Activated T-helper 17 cell treated with anti-CD3 and anti-CD28 coated beads, Interleukin-2, amount 50 U/mL, for 72 hours (primary cell): Measurements from ENCODE around the gene TMEM255A. TPM values are rescaled to one million over a fixed set of nuclear protein-coding genes. Genes with fewer than 3 reads are reported as not detected.

Experiments
- ATAC-seq: fragments of 150-1000 bp; cut with Tn5 transposase; replicated peaks from 2 replicates; pipeline ENCODE4 v1.10.0; 2021; ENCODE audit warnings: mild to moderate bottlenecking, moderate library complexity
- H3K27ac Mint-ChIP-seq: one replicate; pipeline ENCODE4 v1.8.0; 2022; ENCODE audit warnings: mixed read lengths
- H3K27me3 Mint-ChIP-seq: one replicate; pipeline ENCODE4 v1.8.0; 2022; ENCODE audit warnings: mixed read lengths
- H3K36me3 Mint-ChIP-seq: one replicate; pipeline ENCODE4 v1.8.0; 2022; ENCODE audit warnings: low read depth, mild to moderate bottlenecking, mixed read lengths
- H3K4me1 Mint-ChIP-seq: one replicate; pipeline ENCODE4 v1.8.0; 2022; ENCODE audit warnings: mixed read lengths
- H3K4me3 Mint-ChIP-seq: one replicate; pipeline ENCODE4 v1.8.0; 2022; ENCODE audit warnings: mild to moderate bottlenecking, mixed read lengths
- H3K9me3 Mint-ChIP-seq: one replicate; pipeline ENCODE4 v1.8.0; 2022; ENCODE audit warnings: mixed read lengths
- total RNA-seq, 2 donors: library from RNA; stranded (reverse); gene quantifications; one replicate each; pipeline ENCODE4 v1.2.3, GENCODE V29; 2022

The TMEM255A gene
- total RNA-seq, 2 donors from 2014 or later, result 0.08 TPM; not detected in 1

DNA sequence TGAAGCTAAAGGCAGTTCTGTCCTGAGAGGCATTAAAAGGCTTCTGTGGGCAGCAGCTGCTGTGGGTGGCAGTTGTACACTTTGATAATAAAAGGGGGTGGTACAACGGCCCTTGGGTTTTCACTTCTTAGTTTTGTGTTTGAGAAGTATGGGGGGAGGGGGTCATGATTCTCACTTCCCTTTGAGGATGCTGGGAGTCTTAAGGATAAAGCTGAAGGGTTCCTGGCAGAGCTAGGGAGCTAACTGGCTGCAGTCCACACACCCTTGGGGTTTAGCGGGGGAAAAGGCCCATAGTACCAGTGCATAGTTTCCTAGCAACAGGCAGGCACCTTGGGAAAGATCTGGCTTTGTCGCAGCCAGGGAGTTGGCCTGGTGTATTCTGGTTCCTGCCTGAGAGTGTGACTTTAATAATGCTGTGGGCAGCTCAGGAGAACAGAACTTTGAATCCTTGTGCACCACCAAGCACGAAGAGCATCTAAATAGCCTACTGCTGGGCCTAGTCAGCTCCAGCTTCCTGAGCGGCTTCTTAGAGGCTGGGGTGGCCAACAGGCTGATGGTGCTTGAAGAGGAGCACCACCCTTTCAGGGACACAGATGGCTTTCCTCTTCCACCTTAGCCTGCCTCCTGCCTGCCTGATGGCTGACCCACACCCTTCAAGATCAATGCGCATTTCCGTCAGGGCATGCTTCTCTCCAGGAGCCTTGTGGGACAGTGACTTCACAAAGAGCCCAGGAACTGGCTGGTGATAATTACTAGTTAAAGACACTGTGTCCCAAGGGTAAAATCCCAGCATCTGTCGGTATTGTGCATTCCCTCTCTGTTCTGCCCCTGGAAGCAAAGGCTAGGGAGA, 48.2 kb downstream of the TMEM255A start:
- no peak for ATAC-seq
- H3K27ac Mint-ChIP-seq, result no peak overlapping the region
- peaks cover 4% of the 10 kb centered on the region for H3K36me3 Mint-ChIP-seq
- H3K4me1 Mint-ChIP-seq, result no peaks in the 10 kb centered on the region
- H3K9me3 Mint-ChIP-seq, result no peaks in the 10 kb centered on the region
- no peak overlapping the region for H3K4me3 Mint-ChIP-seq
- no peaks in the 10 kb centered on the region for H3K27me3 Mint-ChIP-seq

DNA sequence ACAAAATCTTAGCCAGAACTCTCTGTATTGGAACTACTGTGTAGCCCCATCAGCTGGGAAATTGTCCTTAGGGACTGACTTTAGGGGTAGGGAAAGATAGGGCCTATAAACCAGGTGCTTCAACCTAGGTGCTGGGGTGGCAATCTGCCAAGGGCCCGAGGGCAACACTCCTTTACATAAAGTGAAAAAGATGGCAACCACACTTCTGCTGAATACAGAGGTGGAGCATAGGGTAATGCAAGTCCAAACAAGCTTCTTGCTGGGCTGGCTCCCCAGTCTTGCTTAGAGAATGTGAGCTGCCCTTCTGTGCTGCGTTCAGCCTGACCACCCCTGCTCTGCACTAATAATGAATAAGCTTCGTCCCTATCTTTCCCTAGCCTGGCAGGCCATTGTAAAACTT, 50.9 kb downstream of the TMEM255A start:
- no peaks in the 10 kb centered on the region for H3K9me3 Mint-ChIP-seq
- no peak for ATAC-seq
- no peaks in the 10 kb centered on the region for H3K27me3 Mint-ChIP-seq
- H3K4me1 Mint-ChIP-seq, result no peaks in the 10 kb centered on the region
- H3K4me3 Mint-ChIP-seq, result no peak overlapping the region
- no peak overlapping the region for H3K27ac Mint-ChIP-seq
- H3K36me3 Mint-ChIP-seq, result peaks cover 28% of the 10 kb centered on the region

DNA sequence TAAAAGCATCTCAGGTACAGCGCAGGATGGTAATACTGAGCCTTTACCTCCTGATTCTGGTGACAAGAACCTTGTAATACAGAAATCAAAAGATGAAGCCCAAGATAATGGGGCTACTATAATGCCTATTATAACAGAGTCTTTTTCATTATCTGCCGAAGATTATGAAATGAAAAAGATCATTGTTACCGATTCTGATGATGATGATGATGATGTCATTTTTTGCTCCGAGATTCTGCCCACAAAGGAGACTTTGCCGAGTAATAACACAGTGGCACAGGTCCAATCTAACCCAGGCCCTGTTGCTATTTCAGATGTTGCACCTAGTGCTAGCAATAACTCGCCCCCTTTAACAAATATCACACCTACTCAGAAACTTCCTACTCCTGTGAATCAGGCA, 57.5 kb downstream of the TMEM255A start:
- no peak for ATAC-seq
- peaks cover 58% of the 10 kb centered on the region for H3K36me3 Mint-ChIP-seq
- no peak overlapping the region for H3K4me3 Mint-ChIP-seq
- H3K27ac Mint-ChIP-seq, result no peak overlapping the region
- no peaks in the 10 kb centered on the region for H3K9me3 Mint-ChIP-seq
- peaks cover 10% of the 10 kb centered on the region for H3K4me1 Mint-ChIP-seq
- H3K27me3 Mint-ChIP-seq, result no peaks in the 10 kb centered on the region

DNA sequence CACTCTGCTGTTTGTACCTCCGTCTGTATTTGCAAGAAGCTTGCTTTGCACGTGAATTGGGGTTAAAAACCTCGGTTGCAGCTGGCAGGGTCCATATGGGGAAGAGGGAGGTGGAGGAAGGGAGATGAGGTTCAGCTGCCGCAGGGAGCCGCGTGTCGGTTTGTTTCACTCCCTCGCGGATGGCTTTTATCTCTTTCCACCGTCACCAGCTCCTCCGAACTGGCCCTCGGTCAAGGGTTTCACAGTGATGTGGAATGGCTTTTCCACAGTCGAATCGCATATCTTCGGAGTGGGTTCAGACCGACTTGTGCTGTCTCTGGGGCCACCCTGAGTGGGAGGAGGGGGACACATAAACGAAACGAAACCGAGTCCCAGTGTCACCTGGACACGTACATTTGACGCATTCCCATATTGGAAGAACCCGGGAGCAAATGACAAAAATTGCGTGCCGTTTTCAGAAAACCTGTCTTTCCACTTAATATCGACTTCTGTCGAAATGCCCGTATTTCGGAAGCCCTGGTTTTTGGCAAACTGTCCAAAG, 59.7 kb downstream of the TMEM255A start:
- peaks cover 10% of the 10 kb centered on the region for H3K4me1 Mint-ChIP-seq
- ATAC-seq, result peak; percentile 13
- H3K36me3 Mint-ChIP-seq, result peaks cover 39% of the 10 kb centered on the region

DNA sequence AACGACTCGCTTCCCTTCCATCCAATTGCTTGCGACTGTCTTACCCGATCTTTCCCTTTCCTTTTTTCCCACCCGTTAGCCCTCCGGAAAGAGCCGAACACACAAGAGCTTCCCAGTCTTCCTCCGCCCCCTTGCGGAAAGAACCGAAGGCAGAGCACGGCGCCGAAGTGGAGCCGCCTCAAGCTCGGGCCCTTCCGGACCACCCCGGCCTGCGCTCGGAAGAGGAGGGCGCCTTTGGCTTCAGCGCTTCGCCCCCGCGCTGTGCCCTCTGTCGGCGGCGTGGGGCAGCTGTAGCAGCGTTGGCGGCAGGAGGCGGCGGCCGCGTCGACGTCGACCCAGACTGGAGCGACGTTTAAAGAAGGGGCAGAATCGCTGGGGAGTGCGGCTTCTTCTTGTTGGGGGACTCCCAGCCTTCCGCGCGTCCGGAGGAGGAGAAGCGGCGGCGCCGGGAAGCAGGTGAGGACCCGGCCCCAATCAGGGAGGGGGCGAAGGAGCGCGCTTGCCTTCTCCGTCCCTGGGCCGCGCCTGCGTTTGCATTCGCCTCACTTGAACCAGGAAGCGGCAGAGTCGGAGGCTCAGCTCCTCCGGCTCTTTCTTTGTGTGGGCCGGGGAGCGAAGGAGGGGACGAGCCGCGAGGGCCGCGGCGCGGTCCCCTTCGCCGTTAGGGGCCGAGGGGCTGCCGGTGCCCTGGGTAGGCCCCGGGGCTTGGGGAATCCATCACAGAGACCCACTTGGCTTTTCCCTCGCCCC, 60.6 kb downstream of the TMEM255A start, which contains the start of gene ZBTB33:
ZBTB33 (plus strand) TSS at position 291 of the 750 bp plus-strand sequence. CDS start 2,604 bp downstream, outside the sequence.
- Mint-ChIP-seq H3K36me3 (peaks cover 33% of the 10 kb centered on the region), H3K27me3 (no peaks in the 10 kb centered on the region), H3K4me1 (peaks cover 10% of the 10 kb centered on the region), H3K27ac (peak within 1 kb of the TSS; percentile 96), H3K4me3 (peak within 1 kb of the TSS; percentile 93), H3K9me3 (no peaks in the 10 kb centered on the region)
- ATAC-seq, result peak; percentile 97

More for the DNA sequence above, 59.7 kb downstream of the TMEM255A start:
- H3K4me3 Mint-ChIP-seq, result peak overlapping the region; percentile 93
- H3K27ac Mint-ChIP-seq, result peak overlapping the region; percentile 96
- no peaks in the 10 kb centered on the region for H3K27me3 Mint-ChIP-seq
- no peaks in the 10 kb centered on the region for H3K9me3 Mint-ChIP-seq

DNA sequence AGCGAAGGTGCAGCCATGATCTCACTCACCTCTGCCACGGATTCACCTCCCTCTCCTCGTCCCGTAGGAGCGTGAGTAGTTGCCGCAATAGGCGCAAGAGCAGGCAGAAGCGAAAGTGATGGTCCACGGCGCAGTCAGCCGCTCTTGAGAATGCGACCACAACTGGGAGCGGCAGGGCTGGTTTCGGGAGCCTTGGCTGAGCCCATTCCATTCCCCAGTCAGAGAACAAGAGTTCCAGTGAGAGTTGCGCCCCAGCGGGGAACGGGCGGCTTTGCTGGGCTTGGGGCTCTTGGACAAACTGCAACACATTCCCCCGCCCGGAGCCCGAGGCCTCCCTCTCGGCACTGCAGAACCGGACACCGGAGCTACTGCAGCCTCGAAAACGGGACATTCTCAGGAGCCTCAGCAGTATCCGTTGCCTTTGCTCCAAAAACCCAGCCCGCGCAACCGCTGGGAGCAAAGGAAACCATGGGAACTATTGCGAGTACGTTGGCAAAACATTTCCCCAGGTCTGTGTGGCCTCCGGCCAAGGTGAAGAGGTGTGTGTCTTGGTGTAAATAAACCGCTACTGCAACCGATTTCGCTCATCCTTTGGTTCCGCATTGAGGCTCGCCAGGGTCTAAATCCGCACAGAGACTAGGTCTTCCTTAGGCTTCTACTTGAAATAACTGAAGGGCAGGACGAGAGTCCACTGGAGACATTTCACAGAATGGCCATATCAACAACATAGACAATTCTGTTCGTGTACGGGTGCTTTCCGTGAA, 66.3 kb downstream of the TMEM255A start:
- Mint-ChIP-seq H3K36me3 (no peaks in the 10 kb centered on the region), H3K9me3 (no peaks in the 10 kb centered on the region), H3K4me1 (peaks cover 5% of the 10 kb centered on the region), H3K27ac (peak overlapping the region; percentile 95), H3K27me3 (no peaks in the 10 kb centered on the region), H3K4me3 (peak overlapping the region; percentile 92)
- peak; percentile 90 for ATAC-seq

DNA sequence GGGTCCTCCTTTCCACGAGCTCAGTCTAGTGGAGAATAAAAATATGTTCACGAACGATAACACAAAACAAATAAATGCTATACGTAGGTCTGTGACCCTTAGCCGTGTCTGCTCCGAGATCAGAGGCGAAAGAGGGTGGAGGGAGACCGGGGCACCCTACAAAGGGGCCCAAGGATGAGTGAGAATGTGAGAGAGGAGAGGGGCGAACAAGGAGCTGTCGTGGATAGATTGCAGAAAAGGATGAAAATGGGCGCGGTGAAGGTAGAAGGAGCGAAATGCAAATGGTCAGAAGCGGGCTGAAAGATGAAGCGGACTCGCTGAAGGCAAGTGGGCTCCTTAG, 66.9 kb downstream of the TMEM255A start:
- Mint-ChIP-seq H3K4me3 (peak overlapping the region; percentile 92), H3K4me1 (peaks cover 5% of the 10 kb centered on the region), H3K27ac (peak overlapping the region; percentile 95), H3K27me3 (no peaks in the 10 kb centered on the region), H3K9me3 (no peaks in the 10 kb centered on the region), H3K36me3 (peaks cover under 1% of the 10 kb centered on the region)
- ATAC-seq, result peak; percentile 41

DNA sequence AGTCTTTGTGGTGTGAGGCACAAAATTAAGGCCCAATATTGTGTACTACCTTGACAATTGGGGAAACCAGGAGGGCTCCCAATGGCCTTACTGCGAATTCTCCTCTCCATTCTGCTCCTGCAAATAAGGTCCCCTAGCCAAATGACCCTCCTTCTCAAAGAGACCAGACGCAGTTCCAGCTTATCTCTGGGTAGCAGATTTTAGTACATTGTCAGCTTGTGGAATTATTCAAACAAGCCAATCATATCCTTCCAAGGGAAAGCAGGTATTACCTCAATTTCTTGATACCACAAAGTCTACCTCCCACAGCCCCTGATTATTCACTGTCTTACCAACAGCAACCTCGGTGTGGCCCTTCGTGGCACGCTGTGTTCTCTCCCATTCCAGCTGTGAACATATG, 68.4 kb downstream of the TMEM255A start:
- H3K27me3 Mint-ChIP-seq, result no peaks in the 10 kb centered on the region
- ATAC-seq, result no peak
- peaks cover 10% of the 10 kb centered on the region for H3K36me3 Mint-ChIP-seq
- no peaks in the 10 kb centered on the region for H3K9me3 Mint-ChIP-seq
- H3K4me1 Mint-ChIP-seq, result peaks cover 5% of the 10 kb centered on the region
- H3K4me3 Mint-ChIP-seq, result no peak overlapping the region
- no peak overlapping the region for H3K27ac Mint-ChIP-seq

DNA sequence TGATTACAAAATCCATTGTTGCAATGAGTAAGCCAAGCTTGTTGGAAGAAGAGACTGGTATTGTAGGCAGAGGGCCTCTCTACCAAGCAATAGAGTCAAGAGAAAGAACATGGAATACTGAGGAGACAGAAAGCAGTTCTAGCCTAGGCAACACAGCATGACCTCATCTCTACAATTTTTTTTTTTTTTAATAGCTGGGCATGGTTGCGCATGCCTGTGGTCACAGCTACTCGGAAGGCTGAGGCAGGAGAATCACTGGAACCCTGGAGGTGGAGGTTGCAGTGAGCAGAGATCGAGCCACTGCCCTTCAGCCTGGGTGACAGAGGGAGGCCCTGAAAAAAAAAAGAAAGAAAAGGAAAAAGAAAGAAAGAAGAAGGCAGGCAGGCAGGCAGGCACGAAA, 72.3 kb downstream of the TMEM255A start:
- peaks cover 16% of the 10 kb centered on the region for H3K36me3 Mint-ChIP-seq
- no peak for ATAC-seq
- H3K4me1 Mint-ChIP-seq, result peaks cover 3% of the 10 kb centered on the region

DNA sequence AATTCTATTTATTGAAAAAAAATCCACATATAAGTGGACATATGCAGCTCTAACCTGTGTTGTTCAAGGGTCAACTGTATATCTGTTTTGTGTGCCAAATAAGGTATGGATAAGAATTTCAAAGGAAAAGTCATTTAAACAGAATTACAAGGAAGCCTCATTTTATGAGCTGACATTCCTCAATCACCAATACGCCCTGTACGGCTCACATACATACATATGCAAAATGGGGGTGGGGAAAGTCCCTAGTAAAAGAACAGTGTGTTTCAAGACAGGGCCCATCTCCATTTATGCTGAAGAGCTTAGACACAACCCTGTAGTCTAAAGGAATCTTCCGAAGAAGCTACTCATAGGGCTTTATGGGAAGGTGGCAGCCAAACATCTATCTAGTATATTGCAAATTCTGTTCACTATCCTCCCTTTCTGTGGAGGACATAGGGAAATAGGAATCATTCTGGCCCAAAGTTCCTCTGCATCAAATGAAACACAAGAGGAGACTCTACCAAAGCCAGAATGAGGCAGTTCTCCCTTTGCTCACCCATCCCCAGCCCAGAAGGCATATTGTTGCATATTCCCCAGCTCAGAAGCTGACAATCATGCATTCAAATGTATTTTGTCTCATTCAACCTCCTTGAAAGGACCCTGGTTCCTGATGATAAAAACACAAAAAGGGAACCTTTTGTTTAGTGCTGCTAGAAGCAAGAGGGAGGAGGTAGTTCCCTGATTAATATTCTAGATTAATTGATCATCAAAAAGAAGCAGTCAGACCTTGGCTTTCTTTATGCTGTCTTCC, 74.4 kb downstream of the TMEM255A start:
- Mint-ChIP-seq H3K27ac (no peak overlapping the region), H3K36me3 (peaks cover 16% of the 10 kb centered on the region)

More for the DNA sequence above, 72.3 kb downstream of the TMEM255A start:
- Mint-ChIP-seq H3K27me3 (no peaks in the 10 kb centered on the region), H3K4me3 (no peak overlapping the region), H3K9me3 (no peaks in the 10 kb centered on the region), H3K27ac (no peak overlapping the region)

DNA sequence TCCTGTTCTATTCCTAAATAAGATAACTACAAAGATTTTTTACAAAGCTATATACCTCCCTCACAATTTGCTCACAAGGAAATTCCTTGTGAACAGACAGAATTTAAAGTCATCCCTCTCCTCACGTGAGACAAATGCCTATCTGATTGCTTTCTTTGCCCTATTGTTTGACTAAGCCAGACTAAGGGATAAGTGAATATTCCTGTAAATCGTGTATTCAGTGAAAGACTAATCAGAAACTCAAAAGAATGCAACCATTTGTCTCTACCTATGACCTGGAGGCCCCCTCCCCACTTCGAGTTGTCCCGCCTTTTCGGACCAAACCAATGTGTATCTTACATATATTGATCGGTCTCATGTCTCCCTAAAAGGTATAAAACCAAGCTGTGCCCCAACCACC, 76.0 kb downstream of the TMEM255A start:
- no peaks in the 10 kb centered on the region for H3K4me1 Mint-ChIP-seq
- H3K36me3 Mint-ChIP-seq, result peaks cover 16% of the 10 kb centered on the region
- no peaks in the 10 kb centered on the region for H3K9me3 Mint-ChIP-seq
- H3K4me3 Mint-ChIP-seq, result no peak overlapping the region
- ATAC-seq, result no peak
- H3K27me3 Mint-ChIP-seq, result no peaks in the 10 kb centered on the region
- no peak overlapping the region for H3K27ac Mint-ChIP-seq

More for the DNA sequence above, 74.4 kb downstream of the TMEM255A start:
- H3K27me3 Mint-ChIP-seq, result no peaks in the 10 kb centered on the region
- no peaks in the 10 kb centered on the region for H3K4me1 Mint-ChIP-seq
- no peak for ATAC-seq
- H3K4me3 Mint-ChIP-seq, result no peak overlapping the region
- H3K9me3 Mint-ChIP-seq, result no peaks in the 10 kb centered on the region

DNA sequence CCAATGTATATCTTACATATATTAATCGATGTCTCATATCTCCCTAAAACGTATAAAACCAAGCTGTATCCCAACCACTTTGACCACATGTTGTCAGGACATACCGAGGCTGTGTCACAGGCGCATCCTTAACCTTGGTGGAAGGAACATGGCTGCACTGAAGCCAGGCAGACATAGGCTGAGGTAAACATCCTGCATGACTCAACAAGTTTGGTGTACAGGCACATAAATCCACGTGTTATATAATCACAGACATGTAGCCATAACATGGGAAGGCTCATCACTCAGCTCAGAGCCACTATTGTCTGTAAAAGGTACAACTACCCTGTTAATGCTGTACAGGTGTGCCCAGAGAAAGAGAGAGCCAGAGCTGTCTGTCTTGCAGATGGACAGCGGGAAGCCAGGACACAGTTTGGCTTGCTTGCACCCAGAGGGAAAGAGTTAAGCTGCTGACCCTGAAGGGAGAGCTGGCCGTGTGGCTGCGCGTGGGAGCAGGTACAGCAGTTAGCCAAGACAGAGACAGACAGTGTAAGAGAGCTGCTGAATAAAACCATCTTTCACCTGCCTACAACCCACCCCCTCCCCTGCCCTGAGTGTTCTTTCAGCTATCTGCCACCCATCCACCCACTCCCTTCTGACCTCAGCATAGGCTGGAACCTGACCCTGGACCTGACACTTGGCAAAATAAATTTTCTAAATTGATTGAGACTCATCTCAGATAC, 82.9 kb downstream of the TMEM255A start:
- no peak for ATAC-seq
- Mint-ChIP-seq H3K36me3 (peaks cover 5% of the 10 kb centered on the region), H3K9me3 (no peaks in the 10 kb centered on the region), H3K27me3 (no peaks in the 10 kb centered on the region), H3K4me1 (no peaks in the 10 kb centered on the region), H3K4me3 (no peak overlapping the region), H3K27ac (no peak overlapping the region)

DNA sequence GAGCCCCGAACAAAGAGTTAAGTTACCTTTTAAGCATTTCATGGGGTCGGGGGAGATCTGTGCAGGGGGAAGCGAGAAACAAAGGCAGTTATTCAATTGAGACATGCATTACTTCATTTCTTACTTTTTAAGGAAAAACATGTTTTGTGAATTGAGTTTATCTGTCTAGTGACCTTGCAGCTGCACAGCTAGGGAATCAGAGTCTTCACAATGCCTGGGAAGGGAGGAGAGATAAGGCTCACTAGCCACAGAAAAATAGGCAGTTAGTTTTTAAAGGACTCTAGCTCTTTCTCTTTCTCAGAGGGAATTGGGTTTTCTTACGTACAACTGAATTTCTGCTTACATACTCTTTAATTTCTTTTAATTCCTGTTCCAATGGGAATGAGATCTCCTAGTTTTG, 86.9 kb downstream of the TMEM255A start:
- H3K4me1 Mint-ChIP-seq, result no peaks in the 10 kb centered on the region
- no peak overlapping the region for H3K4me3 Mint-ChIP-seq
- H3K9me3 Mint-ChIP-seq, result no peaks in the 10 kb centered on the region
- no peak for ATAC-seq
- H3K36me3 Mint-ChIP-seq, result peaks cover 18% of the 10 kb centered on the region
- H3K27ac Mint-ChIP-seq, result no peak overlapping the region
- no peaks in the 10 kb centered on the region for H3K27me3 Mint-ChIP-seq
